GM12878 (cell line): ENCODE measurements around the gene ABR. TPM values are rescaled to one million over a fixed set of nuclear protein-coding genes. Genes with fewer than 3 reads are reported as not detected.

ENCODE experiments used
- ATAC-seq: fragments of 200-7000 bp; cut with Tn5 transposase; 3 replicates; pipeline ENCODE4 v1.9.1; 2020; ENCODE audit warnings: mild to moderate bottlenecking, moderate library complexity
- BruUV-seq: library from RNA; stranded (reverse); fragments of 400-500 nt; replicated peaks from 2 replicates; lab custom pipeline; 2021; lab: Mats Ljungman, UMichigan
- CTCF ChIA-PET: fragments of 300-600 bp; sonication (Branson Sonifier 250); formaldehyde crosslinking; extraction: SDS; loops from one replicate; lab custom pipeline; 2021; ENCODE audit warnings: inconsistent platforms; lab: Yijun Ruan, JAX
- POLR2A ChIA-PET: fragments of 350-600 bp; formaldehyde crosslinking; extraction: SDS; loops from one replicate; lab custom pipeline; 2021; ENCODE audit warnings: inconsistent platforms; lab: Charles Lee
- RAD21 ChIA-PET: fragments of 300-600 bp; sonication (Branson Sonifier 250); formaldehyde crosslinking; loops from one replicate; lab custom pipeline; 2023; ENCODE audit warnings: antibody characterized with exemption; ENCODE audit not compliant: unreplicated experiment; lab: Charles Lee
- SMC1A ChIA-PET: fragments of 300-600 bp; sonication (Branson Sonifier 250); formaldehyde crosslinking; loops from one replicate; lab custom pipeline; 2023; ENCODE audit not compliant: unreplicated experiment, uncharacterized antibody; lab: Charles Lee
- DNase-seq: peaks from one replicate; pipeline ENCODE4 v3.0.0-alpha.2; 2011; ENCODE audit warnings: low read depth, low spot score
- FAIRE-seq: peaks from 3 replicates; lab custom pipeline; 2011; peaks lifted over from hg19 to GRCh38; lab: Jason Lieb, UNC
- H2AFZ ChIP-seq: 2 replicates; pipeline ENCODE4 v1.6.0; 2011; ENCODE audit warnings: low read depth, low read length, control low read depth; ENCODE audit not compliant: control insufficient read depth
- H3K27ac ChIP-seq: 2 replicates; pipeline ENCODE4 v1.5.1; 2011; ENCODE audit warnings: control low read depth; ENCODE audit not compliant: control insufficient read depth, insufficient read depth
- H3K27me3 ChIP-seq, 2 experiments: replicated peaks in 1 of 2; 2 replicates each; pipeline versions ENCODE4 v1.6.0 to v1.6.1; 2011; ENCODE audit warnings: low read length in 1 of 2; ENCODE audit not compliant: control insufficient read depth in 2 of 2, insufficient read depth in 2 of 2
- H3K36me3 ChIP-seq, 2 experiments: 2 replicates each; pipeline ENCODE4 v1.5.1; 2011; ENCODE audit warnings: low read length in 1 of 2; ENCODE audit not compliant: control insufficient read depth in 2 of 2, insufficient read depth in 2 of 2
- H3K4me1 ChIP-seq: 2 replicates; pipeline ENCODE4 v1.6.1; 2011; ENCODE audit warnings: mild to moderate bottlenecking, low read length, moderate library complexity, mixed read lengths; ENCODE audit not compliant: control insufficient read depth, insufficient read depth
- H3K4me2 ChIP-seq: 2 replicates; pipeline ENCODE4 v1.6.0; 2011; ENCODE audit warnings: control low read depth; ENCODE audit not compliant: control insufficient read depth, insufficient read depth
- H3K4me3 ChIP-seq: fragments of 200-600 bp; sonication (generic); 2 replicates; pipeline ENCODE4 v1.5.1; 2016
- H3K79me2 ChIP-seq: 2 replicates; pipeline ENCODE4 v1.6.0; 2011; ENCODE audit warnings: low read length; ENCODE audit not compliant: control insufficient read depth, insufficient read depth
- H3K9ac ChIP-seq: 2 replicates; pipeline ENCODE4 v1.8.0; 2011; ENCODE audit warnings: low read length, control low read depth, mixed read lengths; ENCODE audit not compliant: control insufficient read depth, insufficient read depth
- H3K9me3 ChIP-seq: replicated peaks from 3 replicates; pipeline ENCODE4 v1.5.1; 2011; ENCODE audit warnings: mild to moderate bottlenecking, low read length; ENCODE audit not compliant: control insufficient read depth, insufficient read depth
- H4K20me1 ChIP-seq: 2 replicates; pipeline ENCODE4 v1.6.0; 2011; ENCODE audit not compliant: control insufficient read depth, insufficient read depth
- BHLHE40 ChIP-seq, 2 experiments: fragments of 450-650 bp in 1 of 2; IDR thresholded peaks; 2 replicates each; pipeline ENCODE4 v1.6.1; 2011 to 2017; ENCODE audit warnings: low read depth in 2 of 2, borderline replicate concordance in 1 of 2, improper control_type of control experiment in 1 of 2, low read length in 1 of 2, mild to moderate bottlenecking in 1 of 2
- POU2F2 ChIP-seq: IDR thresholded peaks from 3 replicates; pipeline ENCODE4 v1.6.1; 2011; ENCODE audit warnings: low read depth, mild to moderate bottlenecking, low read length, borderline replicate concordance
- RFX5 ChIP-seq: IDR thresholded peaks from 2 replicates; pipeline ENCODE4 v1.6.1; 2011; ENCODE audit warnings: low read depth, low read length, improper control_type of control experiment
- TCF3 ChIP-seq: IDR thresholded peaks from 2 replicates; pipeline ENCODE4 v1.6.1; 2012; ENCODE audit warnings: low read depth, mild to moderate bottlenecking, low read length, borderline replicate concordance; ENCODE audit not compliant: insufficient read depth
- ZNF384 ChIP-seq: IDR thresholded peaks from 2 replicates; pipeline ENCODE4 v1.6.1; 2012; ENCODE audit warnings: low read depth, mild to moderate bottlenecking, low read length, improper control_type of control experiment, borderline replicate concordance
- WGBS: methylation state at CpG from one replicate; pipeline ENCODE4 v1.1.6; 2016; ENCODE audit warnings: low lambda C conversion rate; ENCODE audit not compliant: insufficient replicate concordance, insufficient coverage; ENCODE audit errors: missing lambda C conversion rate; 5-methylcytosine and 5-hydroxymethylcytosine counted together
- in situ Hi-C: fragments of 300-500 bp; cut with MboI; formaldehyde crosslinking; loops from 9 replicates; pipeline ENCODE4 v1.14.3; 2018; ENCODE audit warnings: mixed read lengths
- intact Hi-C: fragments of 100-400 bp; cut with micrococcal nuclease; formaldehyde crosslinking; loops from one replicate; pipeline ENCODE4 v1.14.2; 2022; ENCODE audit not compliant: unreplicated experiment
- polyA plus RNA-seq, 11 experiments: library from polyadenylated mRNA; depleted of rRNA in 4 of 11; unstranded in 6 of 11; stranded (reverse) in 5 of 11; fragments of >200 nt; fragmentation: Nextera tagmentation in 4 of 11; fragmentation: Illumina TruSeq in 1 of 11; extraction: Ambion mirVana in 4 of 11; extraction: Trizol in 1 of 11; gene quantifications; 1 replicate in 1 of 11; 2 replicates in 10 of 11; pipeline versions ENCODE4 v1.2.1 to v1.2.3, GENCODE V29; 2011 to 2016; ENCODE audit warnings: inconsistent platforms in 2 of 11, missing spikeins in 2 of 11, low read depth in 1 of 11
- total RNA-seq, 4 experiments: library from RNA; depleted of rRNA in 3 of 4; stranded (reverse); fragments of >200 nt in 3 of 4; fragmentation: Illumina TruSeq in 1 of 4; extraction: Trizol in 1 of 4; gene quantifications; 2 replicates each; pipeline versions ENCODE4 v1.2.1 to v1.2.3, GENCODE V29; 2013 to 2021
- TF ChIP-seq, protein P1 (sequence below): IDR thresholded peaks from 2 replicates; pipeline ENCODE4 v1.6.1; 2012; ENCODE audit warnings: mild to moderate bottlenecking, low read depth, low read length

ABR gene
- total and polyA plus RNA-seq, 10 of the 15 experiments (the other 5 are each of a cell fraction or from before 2014, with no cell fraction given), result 1.4 to 112 (median 30.0) TPM

DNA sequence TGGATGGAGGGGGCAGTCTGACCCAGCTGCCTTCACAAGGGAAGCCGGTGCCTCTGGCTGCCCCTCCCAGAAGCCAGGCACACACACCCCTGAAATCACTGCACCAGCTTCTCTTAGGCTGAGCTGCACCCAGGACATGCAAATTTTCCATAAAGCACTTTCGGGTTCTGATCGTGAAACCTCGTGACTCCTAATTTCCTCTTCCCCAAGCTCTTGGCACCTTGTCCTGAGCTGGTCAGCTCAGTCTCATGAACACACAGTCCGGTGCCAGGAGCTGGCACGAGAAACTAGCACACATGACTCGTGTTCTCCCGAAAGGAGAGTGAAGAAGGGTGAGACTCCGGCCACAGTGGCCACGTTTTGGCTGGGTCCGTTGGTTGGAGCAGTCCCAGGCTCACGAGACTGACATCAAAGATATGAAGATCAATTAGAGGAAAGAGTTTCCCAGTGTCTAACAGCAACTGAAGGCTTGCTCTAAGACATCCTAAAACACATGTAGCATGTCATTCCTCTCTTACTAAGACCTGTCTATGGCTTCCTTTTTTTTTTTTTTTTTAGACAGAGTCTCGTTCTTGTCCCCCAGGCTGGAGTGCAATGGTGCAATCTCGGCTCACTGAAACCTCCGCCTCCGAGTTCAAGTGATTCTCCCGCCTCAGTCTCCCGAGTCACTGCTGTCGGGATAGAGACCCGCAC lies 9.2 kb upstream of the ABR start:
- no peak overlapping the region for H3K4me3 ChIP-seq
- no peak overlapping the region for H3K9ac ChIP-seq
- FAIRE-seq, result no peak
- no peaks in the 10 kb centered on the region; a peak in 1 of 4 replicates for H3K36me3 ChIP-seq
- H3K4me1 ChIP-seq, result peaks cover 41% of the 10 kb centered on the region
- H3K9me3 ChIP-seq, result no peaks in the 10 kb centered on the region
- TF ChIP-seq RFX5 (no peak), TCF3 (no peak), ZNF384 (no peak), BHLHE40 (IDR thresholded peaks at IDR 0.05; ENCODE audit: borderline replicate concordance in 1 of 2, low read depth in 2 of 2, low read length in 1 of 2) (peak; percentile 14 to 32; a peak in 1 of 4 replicates), POU2F2 (peak; percentile 40; the same call in 1 of the 3 replicates)
- TF ChIP-seq, protein P1, sequence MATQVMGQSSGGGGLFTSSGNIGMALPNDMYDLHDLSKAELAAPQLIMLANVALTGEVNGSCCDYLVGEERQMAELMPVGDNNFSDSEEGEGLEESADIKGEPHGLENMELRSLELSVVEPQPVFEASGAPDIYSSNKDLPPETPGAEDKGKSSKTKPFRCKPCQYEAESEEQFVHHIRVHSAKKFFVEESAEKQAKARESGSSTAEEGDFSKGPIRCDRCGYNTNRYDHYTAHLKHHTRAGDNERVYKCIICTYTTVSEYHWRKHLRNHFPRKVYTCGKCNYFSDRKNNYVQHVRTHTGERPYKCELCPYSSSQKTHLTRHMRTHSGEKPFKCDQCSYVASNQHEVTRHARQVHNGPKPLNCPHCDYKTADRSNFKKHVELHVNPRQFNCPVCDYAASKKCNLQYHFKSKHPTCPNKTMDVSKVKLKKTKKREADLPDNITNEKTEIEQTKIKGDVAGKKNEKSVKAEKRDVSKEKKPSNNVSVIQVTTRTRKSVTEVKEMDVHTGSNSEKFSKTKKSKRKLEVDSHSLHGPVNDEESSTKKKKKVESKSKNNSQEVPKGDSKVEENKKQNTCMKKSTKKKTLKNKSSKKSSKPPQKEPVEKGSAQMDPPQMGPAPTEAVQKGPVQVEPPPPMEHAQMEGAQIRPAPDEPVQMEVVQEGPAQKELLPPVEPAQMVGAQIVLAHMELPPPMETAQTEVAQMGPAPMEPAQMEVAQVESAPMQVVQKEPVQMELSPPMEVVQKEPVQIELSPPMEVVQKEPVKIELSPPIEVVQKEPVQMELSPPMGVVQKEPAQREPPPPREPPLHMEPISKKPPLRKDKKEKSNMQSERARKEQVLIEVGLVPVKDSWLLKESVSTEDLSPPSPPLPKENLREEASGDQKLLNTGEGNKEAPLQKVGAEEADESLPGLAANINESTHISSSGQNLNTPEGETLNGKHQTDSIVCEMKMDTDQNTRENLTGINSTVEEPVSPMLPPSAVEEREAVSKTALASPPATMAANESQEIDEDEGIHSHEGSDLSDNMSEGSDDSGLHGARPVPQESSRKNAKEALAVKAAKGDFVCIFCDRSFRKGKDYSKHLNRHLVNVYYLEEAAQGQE, result no peak
- TF ChIP-seq, all 136 proteins: peak for 2
- Histone ChIP-seq H3K27ac (peak overlapping the region; percentile 36), H4K20me1 (peaks cover 4% of the 10 kb centered on the region), H3K27me3 (no peaks in the 10 kb centered on the region), H3K4me2 (peak overlapping the region; percentile 65; the same call in 1 of the 2 replicates), H2AFZ (no peak overlapping the region), H3K79me2 (peaks cover 29% of the 10 kb centered on the region)
- DNase-seq (no peak), ATAC-seq (peak; percentile 49)
- BruUV-seq, result TSS peak; percentile 36
- ChIA-PET CTCF (interaction anchor here (1.4 to 9.2 kb wide), 9 partner anchors 10 to 67 kb away, joined by 3 to 138 read pairs (median 18); no protein-coding TSS in a partner anchor), RAD21 (interaction anchor here (0.9 to 1.7 kb wide), 3 partner anchors 9 to 144 kb away, joined by 3 to 6 read pairs (median 4); no protein-coding TSS in a partner anchor), POLR2A (interaction anchor here (0.6 kb wide), 1 partner anchor 110 kb away, joined by 3 read pairs; no protein-coding TSS in a partner anchor), SMC1A (interaction anchor here (0.6 to 4.5 kb wide), 7 partner anchors 9 to 66 kb away, joined by 3 to 20 read pairs (median 8); no protein-coding TSS in a partner anchor)
- in situ Hi-C loops, result no loop called here
- 37% methylated on average over 19 of the region's 20 CpGs for WGBS
- intact Hi-C loops, result no loop called here
